Neural cell (in vitro differentiated cells): ENCODE data around the gene C6orf120. TPM values are rescaled to one million over a fixed set of nuclear protein-coding genes. Genes with fewer than 3 reads are reported as not detected.

Experiments
- H2AFZ ChIP-seq: fragments of 200-600, 300-800 bp; sonication (generic), shearing (Covaris generic); 2 replicates; pipeline ENCODE4 v1.6.0; 2014; ENCODE audit warnings: low read depth, mild to moderate bottlenecking, antibody characterized with exemption, low read length, moderate library complexity
- H3F3A ChIP-seq: fragments of 200-600 bp; shearing (Covaris generic); 2 replicates; pipeline ENCODE4 v1.6.1; 2016; ENCODE audit warnings: mild to moderate bottlenecking, moderate library complexity, mixed read lengths, antibody characterized with exemption, low read length; ENCODE audit not compliant: insufficient read depth, poor library complexity, severe bottlenecking
- H3K27ac ChIP-seq: fragments of 200-600, 300-800 bp; sonication (generic), shearing (Covaris generic); 2 replicates; pipeline ENCODE4 v1.5.1; 2014; ENCODE audit warnings: mild to moderate bottlenecking, low read length, moderate library complexity
- H3K27me3 ChIP-seq: fragments of 300-800, 200-600 bp; sonication (generic), shearing (Covaris generic); 2 replicates; pipeline ENCODE4 v1.6.0; 2014; ENCODE audit warnings: mild to moderate bottlenecking, low read depth, low read length, moderate library complexity; ENCODE audit not compliant: insufficient read depth
- H3K36me3 ChIP-seq: fragments of 300-800, 200-600 bp; sonication (generic), shearing (Covaris generic); 2 replicates; pipeline ENCODE4 v1.5.1; 2014; ENCODE audit warnings: mild to moderate bottlenecking, antibody characterized with exemption, low read length, moderate library complexity; ENCODE audit not compliant: insufficient read depth
- H3K4me2 ChIP-seq: fragments of 300-800, 200-600 bp; sonication (generic), shearing (Covaris generic); 2 replicates; pipeline ENCODE4 v1.6.0; 2014; ENCODE audit warnings: mild to moderate bottlenecking, low read length
- H3K4me3 ChIP-seq: fragments of 300-800, 200-600 bp; sonication (generic), shearing (Covaris generic); 2 replicates; pipeline ENCODE4 v1.5.1; 2014; ENCODE audit warnings: mild to moderate bottlenecking, low read length, moderate library complexity
- H3K79me2 ChIP-seq: fragments of 200-600 bp; shearing (Covaris generic); replicated peaks from 2 replicates; pipeline ENCODE4 v1.6.0; 2014; ENCODE audit warnings: mild to moderate bottlenecking, low read length, moderate library complexity; ENCODE audit not compliant: insufficient read depth
- H3K9ac ChIP-seq: fragments of 300-800, 200-600 bp; sonication (generic), shearing (Covaris generic); 2 replicates; pipeline ENCODE4 v1.6.1; 2016; ENCODE audit warnings: mild to moderate bottlenecking, low read length, mixed read lengths
- H3K9me2 ChIP-seq: fragments of 200-600 bp; shearing (Covaris generic); 2 replicates; pipeline ENCODE4 v1.6.1; 2016; ENCODE audit warnings: mild to moderate bottlenecking, low read length, mixed read lengths; ENCODE audit not compliant: insufficient read depth
- H3K9me3 ChIP-seq: fragments of 200-600, 300-800 bp; sonication (generic), shearing (Covaris generic); 2 replicates; pipeline ENCODE4 v1.6.1; 2016; ENCODE audit warnings: mild to moderate bottlenecking, mixed run types, low read length, moderate library complexity, mixed read lengths
- H4K20me1 ChIP-seq: fragments of 200-600 bp; shearing (Covaris generic); 2 replicates; pipeline ENCODE4 v1.6.1; 2016; ENCODE audit warnings: mild to moderate bottlenecking, mixed run types; ENCODE audit not compliant: insufficient read depth
- EP300 ChIP-seq: fragments of 450-650 bp; conservative IDR thresholded peaks from 2 replicates; pipeline ENCODE4 v1.6.1; 2014; ENCODE audit warnings: antibody characterized with exemption, mild to moderate bottlenecking, moderate library complexity; ENCODE audit not compliant: poor library complexity, severe bottlenecking
- EZH2 ChIP-seq: fragments of 200-600, 300-800 bp; shearing (Covaris generic), sonication (generic); IDR thresholded peaks from 2 replicates; pipeline ENCODE4 v1.6.1; 2014; ENCODE audit warnings: antibody characterized with exemption, low read length, borderline replicate concordance, mild to moderate bottlenecking; ENCODE audit not compliant: insufficient read depth, poor library complexity, severe bottlenecking
- MXI1 ChIP-seq: fragments of 450-650 bp; conservative IDR thresholded peaks from 2 replicates; pipeline ENCODE4 v1.6.1; 2014; ENCODE audit warnings: antibody characterized with exemption, mild to moderate bottlenecking; ENCODE audit not compliant: poor library complexity, severe bottlenecking
- POLR2AphosphoS5 ChIP-seq: IDR thresholded peaks from 2 replicates; pipeline ENCODE4 v1.6.1; 2012
- RAD21 ChIP-seq: fragments of 450-650 bp; conservative IDR thresholded peaks from 2 replicates; pipeline ENCODE4 v1.6.1; 2014; ENCODE audit warnings: antibody characterized with exemption, mild to moderate bottlenecking, moderate library complexity
- REST ChIP-seq: IDR thresholded peaks from 2 replicates; pipeline ENCODE4 v1.6.1; 2012; ENCODE audit warnings: borderline replicate concordance
- SMC3 ChIP-seq: fragments of 450-650 bp; conservative IDR thresholded peaks from 2 replicates; pipeline ENCODE4 v1.6.1; 2014; ENCODE audit warnings: antibody characterized with exemption, mild to moderate bottlenecking, moderate library complexity; ENCODE audit not compliant: poor library complexity
- TAF1 ChIP-seq: IDR thresholded peaks from 2 replicates; pipeline ENCODE4 v1.6.1; 2012; ENCODE audit warnings: low read depth
- polyA plus RNA-seq: library from polyadenylated mRNA; depleted of rRNA; stranded (reverse); fragments of >200 nt; gene quantifications from 2 replicates; pipeline ENCODE4 v1.2.3, GENCODE V29; 2014
- TF ChIP-seq, protein P1 (sequence below): fragments of 450-650 bp; IDR thresholded peaks from 2 replicates; pipeline ENCODE4 v1.5.1; 2014; ENCODE audit warnings: antibody characterized with exemption, mild to moderate bottlenecking, moderate library complexity; ENCODE audit not compliant: poor library complexity, severe bottlenecking

C6orf120 gene
- polyA plus RNA-seq, 1 donor from 2014 or later = 17.8 TPM

GRCh38 chr6:169677096-169677495 is 24.8 kb upstream of the C6orf120 start:
- Histone ChIP-seq H3K4me2 (no peak overlapping the region), H4K20me1 (no peaks in the 10 kb centered on the region), H3K27ac (no peak overlapping the region), H3F3A (no peaks in the 10 kb centered on the region), H3K9me3 (no peaks in the 10 kb centered on the region), H3K4me3 (no peak overlapping the region), H2AFZ (no peak overlapping the region), H3K9ac (no peak overlapping the region), H3K9me2 (no peaks in the 10 kb centered on the region), H3K36me3 (peaks cover under 1% of the 10 kb centered on the region), H3K79me2 (no peaks in the 10 kb centered on the region), H3K27me3 (no peaks in the 10 kb centered on the region)
- no peak for TF ChIP-seq TAF1
- no peak for TF ChIP-seq POLR2AphosphoS5
- TF ChIP-seq REST = no peak
- no peak for TF ChIP-seq RAD21
- TF ChIP-seq, protein P1, sequence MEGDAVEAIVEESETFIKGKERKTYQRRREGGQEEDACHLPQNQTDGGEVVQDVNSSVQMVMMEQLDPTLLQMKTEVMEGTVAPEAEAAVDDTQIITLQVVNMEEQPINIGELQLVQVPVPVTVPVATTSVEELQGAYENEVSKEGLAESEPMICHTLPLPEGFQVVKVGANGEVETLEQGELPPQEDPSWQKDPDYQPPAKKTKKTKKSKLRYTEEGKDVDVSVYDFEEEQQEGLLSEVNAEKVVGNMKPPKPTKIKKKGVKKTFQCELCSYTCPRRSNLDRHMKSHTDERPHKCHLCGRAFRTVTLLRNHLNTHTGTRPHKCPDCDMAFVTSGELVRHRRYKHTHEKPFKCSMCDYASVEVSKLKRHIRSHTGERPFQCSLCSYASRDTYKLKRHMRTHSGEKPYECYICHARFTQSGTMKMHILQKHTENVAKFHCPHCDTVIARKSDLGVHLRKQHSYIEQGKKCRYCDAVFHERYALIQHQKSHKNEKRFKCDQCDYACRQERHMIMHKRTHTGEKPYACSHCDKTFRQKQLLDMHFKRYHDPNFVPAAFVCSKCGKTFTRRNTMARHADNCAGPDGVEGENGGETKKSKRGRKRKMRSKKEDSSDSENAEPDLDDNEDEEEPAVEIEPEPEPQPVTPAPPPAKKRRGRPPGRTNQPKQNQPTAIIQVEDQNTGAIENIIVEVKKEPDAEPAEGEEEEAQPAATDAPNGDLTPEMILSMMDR = no peak
- no peak for TF ChIP-seq MXI1
- no peak for TF ChIP-seq EP300
- no peak for TF ChIP-seq SMC3
- no peak for TF ChIP-seq EZH2

DNA sequence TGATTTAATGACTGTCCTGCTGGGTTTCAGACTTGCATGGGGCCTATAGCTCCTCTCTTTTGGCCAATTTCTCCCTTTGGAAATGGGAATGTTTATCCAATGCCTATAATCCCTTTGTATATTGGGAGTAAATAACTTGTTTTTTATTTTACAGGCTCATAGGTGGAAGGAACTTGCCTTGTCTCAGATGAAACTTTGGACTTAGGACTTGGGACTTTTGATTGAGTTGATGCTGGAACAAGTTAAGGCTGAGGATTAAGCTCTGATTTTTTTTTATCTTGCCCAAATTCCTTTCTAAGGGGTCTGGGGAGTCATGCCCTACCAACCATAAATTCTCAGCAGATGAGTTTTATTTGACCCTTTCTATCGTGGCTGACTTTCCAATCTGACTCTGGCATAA is 23.6 kb upstream of the C6orf120 start:
- Histone ChIP-seq H3K4me3 (no peak overlapping the region), H3K79me2 (no peaks in the 10 kb centered on the region), H3K9me2 (no peaks in the 10 kb centered on the region), H3K4me2 (no peak overlapping the region), H3F3A (no peaks in the 10 kb centered on the region), H3K36me3 (no peaks in the 10 kb centered on the region), H2AFZ (no peak overlapping the region), H3K27me3 (no peaks in the 10 kb centered on the region), H3K9ac (no peak overlapping the region), H3K9me3 (no peaks in the 10 kb centered on the region), H3K27ac (no peak overlapping the region), H4K20me1 (no peaks in the 10 kb centered on the region)
- TF ChIP-seq SMC3 (no peak), RAD21 (no peak), TAF1 (no peak), EP300 (no peak), EZH2 (no peak), POLR2AphosphoS5 (no peak), MXI1 (no peak), REST (no peak)
- TF ChIP-seq, protein P1 = no peak
